ENCODE data around the gene SLC17A3.

SLC17A3 gene

GRCh38 chr6:25878721-25879322 lies 4.8 kb upstream of the SLC17A3 start:
- no peak overlapping the region for H3K4me3 ChIP-seq (ENCODE audit: low read length)
- TF ChIP-seq CTCF (conservative IDR thresholded peaks at IDR 0.05; ENCODE audit: low read length) = no peak
- no peak for DNase-seq (ENCODE audit: low read depth)

GRCh38 chr6:25875926-25876602 lies 2.0 kb upstream of the SLC17A3 start:
- no peak for TF ChIP-seq CTCF (conservative IDR thresholded peaks at IDR 0.05; ENCODE audit: low read length)
- H3K4me3 ChIP-seq (ENCODE audit: low read length) = no peak overlapping the region
- no peak for DNase-seq (ENCODE audit: low read depth)

GRCh38 chr6:25875563-25875905 lies 1.5 kb upstream of the SLC17A3 start:
- no peak for DNase-seq (ENCODE audit: low read depth)
- no peak for TF ChIP-seq CTCF (conservative IDR thresholded peaks at IDR 0.05; ENCODE audit: low read length)
- H3K4me3 ChIP-seq (ENCODE audit: low read length) = no peak overlapping the region

GRCh38 chr6:25874822-25875562 lies 949 bp upstream of the SLC17A3 start:
- TF ChIP-seq CTCF (conservative IDR thresholded peaks at IDR 0.05; ENCODE audit: low read length) = no peak
- DNase-seq (ENCODE audit: low read depth) = no peak
- no peak overlapping the region for H3K4me3 ChIP-seq (ENCODE audit: low read length)

- no peak for DNase-seq (ENCODE audit: low read depth)
- no peak overlapping the region for H3K4me3 ChIP-seq (ENCODE audit: low read length)
- no peak for TF ChIP-seq CTCF (conservative IDR thresholded peaks at IDR 0.05; ENCODE audit: low read length)
Observed at GRCh38 chr6:25872814-25873213, 1.2 kb downstream of the SLC17A3 start.

GRCh38 chr6:25869840-25870239 lies 4.2 kb downstream of the SLC17A3 start:
- DNase-seq (ENCODE audit: low read depth) = no peak
- no peak overlapping the region for H3K4me3 ChIP-seq (ENCODE audit: low read length)
- no peak for TF ChIP-seq CTCF (conservative IDR thresholded peaks at IDR 0.05; ENCODE audit: low read length)

Measured in AG10803 (cell line).